Skeletal muscle cell (primary cell): ENCODE results near the gene ITPRIPL2.

Experiments
- DNase-seq: peaks from one replicate; pipeline ENCODE4 v3.0.0-alpha.2; 2010; ENCODE audit warnings: low read depth
- H3K4me3 ChIP-seq: 2 replicates; pipeline ENCODE4 v1.5.1; 2011; ENCODE audit warnings: low read depth, mild to moderate bottlenecking, control low read depth, low read length, moderate library complexity

The ITPRIPL2 gene

DNA sequence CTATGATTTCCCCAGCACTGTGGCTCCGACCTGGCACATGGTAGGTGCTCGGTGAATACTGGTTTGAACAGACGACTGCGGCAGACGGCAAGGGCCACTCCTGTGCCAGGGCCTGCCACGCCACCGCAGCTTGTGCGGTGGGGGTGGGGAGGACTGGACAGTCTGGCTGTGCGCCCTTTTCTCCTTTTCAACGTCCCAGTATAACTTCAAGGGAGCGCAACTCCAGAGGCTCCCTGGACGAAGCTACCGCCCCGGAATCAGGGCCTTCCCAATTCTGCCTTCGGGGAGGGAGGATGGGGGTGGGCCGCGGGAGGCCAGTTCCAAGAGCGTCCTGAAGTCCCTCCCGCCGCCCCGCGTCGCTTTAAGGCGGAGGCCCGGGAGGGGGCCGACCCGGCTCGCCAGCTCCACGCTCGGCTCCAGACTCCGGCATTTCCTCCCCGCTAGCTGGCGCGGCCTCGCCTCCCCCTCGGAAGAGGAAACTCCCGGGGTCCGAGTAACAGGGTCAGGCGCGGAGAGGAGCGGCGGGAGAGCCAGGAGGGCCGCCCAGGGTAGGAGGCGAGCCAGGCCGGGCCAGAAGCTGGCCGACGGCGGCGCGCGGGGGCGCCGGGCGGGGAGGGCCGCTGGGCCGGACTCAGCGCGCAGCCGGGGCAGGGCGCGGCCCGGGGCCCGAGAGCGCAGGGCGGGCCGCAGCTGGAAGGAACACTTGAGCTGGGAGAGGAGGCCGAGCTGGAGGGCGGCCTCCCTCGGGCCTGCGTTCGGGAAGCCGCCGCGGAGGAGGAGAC, at the start of gene ITPRIPL2:
ITPRIPL2 (plus strand) TSS at position 388 of the 782 bp plus-strand sequence. CDS start 498 bp downstream, outside the sequence.
- no peak for DNase-seq
- peak within 1 kb of the TSS; percentile 61 for H3K4me3 ChIP-seq

DNA sequence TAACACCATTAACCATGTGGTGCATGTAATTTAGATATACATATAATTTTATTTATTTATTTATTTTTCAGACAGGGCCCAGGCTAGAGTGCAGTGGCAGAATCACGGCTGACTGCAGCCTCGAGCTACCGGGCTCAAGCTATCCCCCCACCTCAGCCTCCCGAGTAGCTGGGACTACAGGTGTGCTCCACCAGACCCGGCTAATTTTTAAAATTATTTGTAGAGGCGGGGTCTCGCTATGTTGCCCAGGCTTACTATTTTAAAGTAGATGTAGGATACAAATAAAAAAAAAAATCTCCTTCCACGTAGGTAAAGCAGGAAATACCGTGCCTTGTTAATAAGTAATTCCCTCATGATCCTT, 46.8 kb upstream of the ITPRIPL2 start:
- H3K4me3 ChIP-seq: peak overlapping the region; percentile 76
- no peak for DNase-seq

DNA sequence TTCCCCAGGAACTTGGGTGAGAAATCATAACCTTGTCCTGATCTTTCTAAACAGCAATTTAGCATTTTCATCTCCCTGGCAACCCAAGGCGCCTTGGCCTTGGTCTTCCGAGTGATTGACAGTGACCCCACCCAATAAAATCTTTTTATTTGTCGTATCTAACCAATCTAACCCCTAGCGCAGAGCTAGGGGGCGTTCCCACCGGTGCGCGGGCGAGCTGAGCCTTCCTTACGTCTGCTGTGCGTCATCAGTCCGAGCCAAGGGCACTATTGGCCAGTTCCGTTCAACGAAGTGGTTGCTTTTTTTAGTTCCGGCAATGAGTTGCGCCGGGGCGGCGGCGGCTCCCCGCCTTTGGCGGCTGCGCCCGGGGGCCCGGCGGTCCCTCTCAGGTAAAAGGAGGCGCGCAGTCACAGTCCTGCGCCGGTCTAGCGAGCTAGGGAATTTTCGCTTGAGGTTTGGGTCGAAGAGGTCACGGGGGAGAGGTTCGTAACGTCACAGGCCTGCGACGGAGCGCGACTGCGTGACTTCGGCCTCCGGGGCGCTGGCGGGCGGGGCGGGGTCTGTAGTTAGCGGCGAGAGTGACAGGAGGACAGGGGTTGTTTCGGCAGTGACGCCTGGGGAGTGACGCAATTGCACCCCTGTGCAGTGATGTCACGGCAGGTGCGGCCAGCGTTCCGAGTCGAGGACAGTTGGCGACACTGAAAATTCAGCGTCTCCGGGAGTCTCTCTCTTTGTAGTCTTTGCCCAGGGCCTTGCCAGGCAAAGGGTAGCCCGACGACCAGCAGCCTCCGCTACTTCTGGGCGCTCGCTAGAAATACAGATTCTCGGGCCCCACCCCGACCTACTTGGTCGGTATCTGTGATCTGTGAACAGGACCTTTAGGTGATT, 46.2 kb upstream of the ITPRIPL2 start, which contains the start of gene COQ7:
COQ7 (plus strand) TSS at position 266 of the 888 bp plus-strand sequence; CDS start at position 317, 51 bp downstream.
- peak; percentile 99 for DNase-seq
- H3K4me3 ChIP-seq: peak within 1 kb of the TSS; percentile 76

DNA sequence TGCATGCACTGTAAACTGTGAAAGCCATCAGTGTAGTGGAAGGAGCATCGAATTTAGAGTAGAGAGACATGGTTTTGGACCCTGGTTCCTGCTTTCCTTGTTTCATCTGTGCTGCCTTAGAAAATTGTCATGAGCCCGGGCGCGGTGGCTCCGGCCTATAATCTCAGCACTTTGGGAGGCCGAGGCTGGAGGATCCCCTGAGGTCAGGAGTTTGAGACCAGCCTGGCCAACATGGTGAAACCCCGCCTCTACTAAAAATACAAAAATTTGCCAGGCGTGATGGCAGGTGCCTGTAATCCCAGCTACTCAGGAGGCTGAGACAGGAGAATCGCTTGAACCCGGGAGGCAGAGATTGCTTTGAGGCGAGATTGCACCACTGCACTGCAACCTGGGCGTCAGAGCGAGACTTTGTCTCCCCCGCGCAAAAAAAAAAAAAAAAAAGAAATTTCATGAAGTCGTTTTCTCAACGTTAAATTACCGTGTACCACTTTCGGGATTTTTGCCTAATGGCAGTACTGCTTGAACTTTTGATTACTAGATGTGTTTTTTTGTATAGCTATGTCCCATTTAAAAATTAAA, 45.4 kb upstream of the ITPRIPL2 start:
- H3K4me3 ChIP-seq: peak overlapping the region; percentile 76
- DNase-seq: no peak

DNA sequence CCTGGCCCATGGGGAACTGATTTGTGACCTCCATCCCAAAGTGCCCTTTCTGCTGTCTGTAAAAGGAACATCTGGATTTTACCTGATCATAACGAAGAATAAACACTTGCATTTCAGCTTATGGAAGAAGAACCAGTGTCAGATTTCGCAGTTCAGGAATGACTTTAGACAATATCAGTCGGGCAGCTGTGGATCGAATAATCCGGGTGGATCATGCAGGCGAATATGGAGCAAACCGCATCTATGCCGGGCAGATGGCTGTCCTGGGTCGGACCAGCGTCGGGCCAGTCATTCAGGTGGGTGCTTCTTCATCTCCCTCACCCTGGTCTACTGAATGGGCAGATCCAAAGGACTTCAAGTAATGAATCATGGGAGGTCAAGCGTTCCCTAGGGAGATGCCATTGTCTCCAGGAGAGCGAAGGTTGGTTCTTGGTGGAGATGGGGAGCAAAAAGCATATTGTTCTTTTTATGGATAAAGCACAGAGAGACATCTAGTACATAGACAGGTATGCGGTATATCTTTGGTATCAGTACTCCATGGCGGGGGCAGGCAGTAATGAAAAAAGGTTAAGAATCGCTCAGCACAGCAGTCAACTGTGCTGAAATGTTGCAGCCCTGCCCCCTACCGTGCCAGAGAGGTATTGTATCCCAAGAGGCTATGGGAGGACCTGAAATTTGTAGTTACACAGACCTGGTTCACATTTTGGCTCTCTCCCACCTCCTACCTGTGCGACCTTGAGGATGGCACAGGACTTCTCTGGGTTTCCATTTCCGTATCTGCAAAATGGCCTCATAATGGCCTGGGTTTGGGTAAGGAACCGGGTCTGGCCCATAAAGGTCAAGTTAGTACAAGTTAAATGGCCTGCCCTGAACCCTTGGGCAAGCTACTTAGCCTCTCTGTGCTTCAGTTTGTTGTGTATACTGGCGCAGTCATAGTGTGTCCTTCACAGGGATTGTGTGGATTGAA, 41.7 kb upstream of the ITPRIPL2 start:
- H3K4me3 ChIP-seq: no peak overlapping the region
- no peak for DNase-seq

DNA sequence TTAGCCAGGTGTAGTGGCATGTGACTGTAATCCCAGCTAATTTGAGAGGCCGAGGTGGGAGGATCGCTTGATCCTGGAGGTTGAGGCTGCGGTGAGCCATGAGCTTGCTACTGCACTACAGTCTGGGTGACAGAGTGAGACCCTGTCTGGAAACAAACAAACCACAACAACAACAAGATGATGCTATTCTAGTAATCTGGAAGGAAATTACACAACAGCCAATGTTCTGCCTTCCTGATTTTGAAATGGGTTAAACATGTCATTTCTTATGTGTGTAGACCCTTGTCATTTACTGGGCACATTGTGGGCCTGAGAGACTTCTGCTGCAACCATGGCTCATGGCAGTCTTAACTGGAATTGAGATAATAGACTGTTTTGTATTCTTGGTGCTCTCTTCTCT, 40.4 kb upstream of the ITPRIPL2 start:
- H3K4me3 ChIP-seq: no peak overlapping the region
- DNase-seq: no peak

DNA sequence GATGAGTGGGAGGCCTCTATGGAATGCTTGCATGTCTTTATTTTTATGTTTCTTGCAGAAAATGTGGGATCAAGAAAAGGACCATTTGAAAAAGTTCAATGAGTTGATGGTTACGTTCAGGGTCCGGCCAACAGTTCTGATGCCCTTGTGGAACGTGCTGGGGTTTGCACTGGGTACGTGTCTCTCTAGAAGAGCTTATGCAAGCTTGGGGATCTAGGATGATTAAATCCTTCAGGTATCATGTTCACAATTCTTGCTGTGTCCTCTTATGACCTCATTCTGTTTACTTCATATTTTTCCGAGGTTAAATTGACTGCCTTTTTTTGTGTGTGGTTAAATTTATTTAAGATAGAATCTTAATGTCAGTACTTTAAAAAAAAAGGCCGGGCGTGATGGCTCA, 39.9 kb upstream of the ITPRIPL2 start:
- no peak overlapping the region for H3K4me3 ChIP-seq
- no peak for DNase-seq

DNA sequence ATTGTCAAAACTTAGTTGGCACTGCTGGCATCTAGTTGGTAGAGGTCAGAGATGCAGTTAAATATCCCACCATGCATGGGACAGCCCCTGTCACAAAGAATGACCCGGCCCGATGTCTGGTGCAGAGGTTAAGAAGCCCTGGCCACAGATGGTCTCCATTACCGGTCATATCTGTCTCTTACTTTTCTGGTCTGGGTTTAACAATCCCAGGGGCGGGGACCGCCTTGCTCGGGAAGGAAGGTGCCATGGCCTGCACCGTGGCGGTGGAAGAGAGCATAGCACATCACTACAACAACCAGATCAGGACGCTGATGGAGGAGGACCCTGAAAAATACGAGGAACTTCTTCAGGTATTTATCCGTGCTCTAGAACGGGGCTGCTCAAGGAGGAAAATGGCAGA, 38.3 kb upstream of the ITPRIPL2 start:
- H3K4me3 ChIP-seq: no peak overlapping the region
- DNase-seq: no peak

DNA sequence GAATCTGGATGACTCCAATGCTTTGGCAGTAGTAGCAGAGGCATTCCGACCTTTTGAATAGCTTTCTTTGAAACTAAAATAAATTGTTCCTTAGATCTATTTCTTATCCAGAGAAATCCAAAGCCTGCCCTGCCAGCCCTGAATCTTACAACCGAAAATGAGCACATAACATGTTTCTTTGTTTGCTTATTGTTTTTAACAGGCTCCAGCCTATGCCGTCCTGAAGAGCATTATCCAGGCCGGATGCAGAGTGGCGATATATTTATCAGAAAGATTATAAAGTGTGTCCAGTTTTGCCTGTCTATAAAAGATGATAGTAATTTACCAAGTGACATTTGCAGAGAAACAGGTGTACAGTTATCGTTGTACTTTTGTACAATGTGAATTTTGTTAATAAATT, 35.9 kb upstream of the ITPRIPL2 start:
- no peak for DNase-seq
- H3K4me3 ChIP-seq: no peak overlapping the region

DNA sequence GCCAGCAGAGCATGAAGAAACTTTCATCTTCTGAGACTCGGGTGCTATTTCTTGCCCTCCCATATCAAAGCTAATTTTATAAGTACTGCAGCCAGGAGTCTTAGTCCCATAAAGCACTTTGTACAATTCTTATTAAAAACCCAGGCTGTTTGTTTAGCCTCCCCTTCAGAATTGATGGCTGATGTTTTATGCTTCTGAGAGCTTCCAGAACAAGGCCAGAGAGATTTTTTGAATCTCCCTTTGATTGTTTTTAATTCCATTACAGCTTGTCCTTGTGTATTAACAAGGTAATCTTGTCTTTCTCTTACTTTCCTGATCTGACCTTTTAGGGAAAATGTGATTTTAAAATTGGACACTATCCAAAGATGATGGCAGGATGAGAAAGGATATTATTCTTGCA, 30.1 kb upstream of the ITPRIPL2 start:
- DNase-seq: no peak
- H3K4me3 ChIP-seq: no peak overlapping the region

DNA sequence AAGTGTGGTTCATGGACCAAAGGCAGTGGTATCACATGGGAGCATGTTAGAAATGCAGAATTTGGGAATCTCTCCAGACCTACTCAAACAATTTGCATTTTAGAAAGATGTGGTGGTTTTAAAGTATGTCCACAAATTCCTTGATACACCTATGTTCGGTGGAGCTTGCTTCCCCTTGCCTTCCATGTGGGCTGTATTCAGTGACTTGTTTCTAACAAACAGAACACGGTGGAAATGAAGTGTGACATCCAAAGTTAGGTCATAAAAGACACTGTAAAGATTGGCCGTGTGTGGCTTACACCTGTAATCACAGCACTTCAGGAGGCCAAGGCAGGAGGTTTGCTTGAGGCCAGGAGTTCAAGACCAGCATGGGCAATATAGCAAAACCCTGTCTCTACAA, 29.6 kb upstream of the ITPRIPL2 start:
- DNase-seq: no peak

DNA sequence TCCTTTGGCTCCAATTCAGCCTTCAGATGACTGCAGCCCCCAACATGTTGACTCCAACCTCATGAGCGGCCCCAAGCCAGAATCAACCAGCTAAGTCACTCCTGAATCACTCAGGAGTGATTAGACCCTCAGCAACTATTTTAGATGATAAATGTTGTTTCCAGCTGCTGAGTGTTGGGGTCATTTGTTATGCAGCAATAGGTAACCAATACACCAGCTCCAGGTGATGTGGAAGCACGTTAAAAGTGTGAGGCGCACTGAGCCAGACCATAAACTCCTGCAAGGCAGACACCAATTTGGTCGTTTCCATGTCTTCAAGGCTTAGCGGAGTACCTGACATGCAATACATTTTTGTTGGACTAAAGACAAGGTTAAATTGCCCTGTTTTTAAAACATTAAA, 28.9 kb upstream of the ITPRIPL2 start:
- no peak overlapping the region for H3K4me3 ChIP-seq
- DNase-seq: no peak

More for the DNA sequence above, 29.6 kb upstream of the ITPRIPL2 start:
- H3K4me3 ChIP-seq: no peak overlapping the region

DNA sequence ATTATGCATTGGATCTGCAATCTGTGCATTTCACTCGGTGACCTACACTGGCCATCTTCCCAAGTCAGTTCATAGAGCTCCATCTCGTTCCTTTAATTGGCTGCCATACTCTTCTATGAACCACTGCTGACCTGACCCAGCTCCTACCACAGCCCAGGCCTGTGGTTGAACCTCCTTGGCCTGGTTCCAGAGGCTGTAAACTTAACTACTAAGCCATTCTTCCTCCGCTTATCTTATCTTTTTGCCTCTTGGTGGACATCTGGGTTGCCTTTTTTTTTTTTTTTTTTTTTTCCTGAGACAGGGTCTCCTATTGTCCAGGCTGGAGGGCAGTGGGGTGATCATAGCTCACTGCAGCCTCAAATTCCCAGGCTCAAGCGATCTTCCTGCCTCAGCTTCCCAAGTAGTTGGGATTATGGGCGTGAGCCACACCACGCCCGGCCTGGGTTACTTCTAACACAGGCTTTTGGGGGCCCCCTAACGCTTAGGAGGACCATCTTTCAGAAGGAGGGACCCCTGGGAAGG, 28.0 kb upstream of the ITPRIPL2 start:
- H3K4me3 ChIP-seq: no peak overlapping the region
- no peak for DNase-seq

DNA sequence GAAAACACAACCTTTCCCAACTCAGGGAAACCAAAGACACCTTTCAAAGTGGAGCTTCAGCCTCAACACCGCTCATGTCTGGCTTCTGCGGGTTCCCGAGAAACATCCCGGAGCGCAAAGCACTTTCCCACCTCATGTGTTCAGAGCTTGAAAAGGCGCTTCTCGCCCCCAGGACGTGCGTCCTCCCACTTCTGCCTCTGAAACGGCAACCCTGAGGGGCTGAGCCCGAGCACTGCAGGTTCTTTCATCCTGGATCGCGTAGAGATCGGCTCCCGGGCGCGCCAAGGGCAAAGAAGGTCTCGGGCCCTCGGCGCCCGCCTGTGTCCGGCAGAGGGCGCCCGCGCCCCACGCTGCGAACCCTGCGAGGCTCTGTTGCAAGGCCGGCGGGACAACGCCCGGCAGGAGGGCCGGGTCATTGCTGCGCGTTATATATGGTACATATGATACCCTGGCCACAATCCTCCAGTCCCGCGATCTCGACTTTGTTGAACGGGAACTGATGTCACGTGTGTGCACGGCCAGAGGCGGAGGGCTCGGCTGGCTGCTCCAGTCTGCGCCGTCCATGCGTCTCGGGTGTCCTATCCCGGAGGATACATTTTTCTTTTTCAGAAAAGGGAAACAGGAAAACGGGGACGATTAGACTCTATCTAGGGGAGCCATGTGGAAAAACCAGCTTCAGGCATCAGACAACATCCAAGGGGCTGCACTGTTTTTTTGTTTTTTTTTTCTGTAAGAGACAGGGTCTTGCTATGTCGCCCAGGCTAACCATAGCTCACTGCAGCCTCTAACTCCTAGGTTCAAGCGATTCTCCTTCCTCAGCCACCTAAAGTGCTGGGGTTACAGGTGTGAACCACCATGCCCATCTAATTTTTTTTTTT, 27.2 kb upstream of the ITPRIPL2 start:
- H3K4me3 ChIP-seq: peak overlapping the region; percentile 42
- DNase-seq: peak; percentile 73

DNA sequence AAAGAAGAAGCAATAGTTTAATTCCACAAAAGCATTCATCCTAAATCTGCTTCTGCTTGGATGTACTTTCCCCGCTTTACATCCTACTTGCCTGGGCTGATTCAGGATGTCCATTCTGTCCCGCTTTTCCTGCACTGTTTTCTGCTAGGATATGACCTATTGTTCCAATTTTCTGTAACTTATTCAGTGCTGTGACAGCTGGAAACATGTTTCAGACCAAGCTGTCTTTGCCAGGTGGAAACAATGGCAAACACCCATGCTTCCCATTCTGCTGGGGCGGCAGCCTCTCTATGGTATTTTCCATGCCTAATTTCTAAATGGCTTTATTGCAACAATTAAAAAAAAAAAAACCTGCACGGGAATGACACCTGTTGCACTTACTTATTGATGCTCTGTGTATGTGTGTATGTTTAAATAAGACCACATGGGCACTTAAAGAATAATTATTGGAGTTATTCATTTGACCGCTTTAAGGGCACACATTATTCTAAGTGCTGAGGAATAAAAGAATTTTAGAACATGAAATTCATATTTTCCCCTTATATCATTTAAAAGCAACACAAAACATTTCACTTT, 25.3 kb upstream of the ITPRIPL2 start:
- DNase-seq: no peak
- H3K4me3 ChIP-seq: no peak overlapping the region

DNA sequence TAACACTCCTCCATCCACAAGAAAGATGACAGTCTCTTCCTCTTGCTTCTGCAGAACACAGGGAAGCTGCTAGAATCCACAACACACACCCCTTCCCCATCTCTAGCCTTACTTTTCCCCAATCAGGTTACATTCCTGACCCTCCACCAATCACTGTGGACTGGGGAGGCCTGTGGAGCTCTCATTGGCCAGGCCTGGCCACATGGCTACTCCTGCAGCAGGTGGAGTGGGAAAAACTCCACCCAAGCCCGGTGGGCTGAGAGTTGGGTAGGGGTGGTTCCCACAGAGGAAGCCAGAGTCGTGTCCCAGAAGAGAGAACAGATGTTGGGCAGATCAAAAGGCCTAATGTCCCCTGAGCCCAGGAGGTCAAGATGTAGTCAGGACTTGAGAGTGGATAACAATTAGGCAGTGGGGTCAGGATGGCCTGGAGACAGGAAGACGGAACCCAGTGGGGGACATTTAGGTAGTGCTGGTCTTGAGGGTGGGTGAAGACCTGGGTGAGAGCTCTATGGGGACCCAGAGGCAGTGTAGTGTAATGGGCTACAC, 24.3 kb upstream of the ITPRIPL2 start:
- no peak for DNase-seq
- H3K4me3 ChIP-seq: no peak overlapping the region

DNA sequence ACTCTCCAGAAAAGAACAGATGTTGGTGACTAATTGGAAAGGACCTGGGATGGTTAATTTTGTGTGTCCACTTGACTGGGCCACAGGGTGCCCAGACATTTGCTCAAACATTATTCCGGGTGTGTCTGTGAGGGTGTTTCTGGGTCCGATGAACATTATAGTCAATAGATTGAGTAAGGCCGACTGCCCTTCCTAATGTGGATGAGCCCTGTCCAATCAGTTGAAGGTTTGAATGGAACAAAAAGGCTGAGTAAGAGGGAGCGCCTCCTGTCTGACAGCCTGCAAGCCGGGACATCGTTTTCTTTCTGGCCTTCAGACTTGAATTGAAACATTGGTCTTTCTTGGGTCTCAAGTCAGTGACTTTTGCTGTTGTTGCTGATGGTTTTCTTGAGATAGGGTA, 22.8 kb upstream of the ITPRIPL2 start:
- H3K4me3 ChIP-seq: no peak overlapping the region
- no peak for DNase-seq
